Measurements from ENCODE around the gene KCNK7.
"Not testable (repeated sequence)": the region's sequence is repeated elsewhere in the genome, so short reads cannot be mapped to it uniquely, and the experiment has no call there.

KCNK7 gene

GRCh38 chr11:65565624-65566453 is 29.8 kb downstream of the KCNK7 start:
- TF ChIP-seq CTCF (IDR thresholded peaks at IDR 0.05; ENCODE audit: low read depth, low read length, missing control alignments), result no peak
- H3K4me3 ChIP-seq (ENCODE audit: low read depth, low read length), result no peak overlapping the region
- no peak for DNase-seq (ENCODE audit: low read depth)

- not testable (repeated sequence) for H3K4me3 ChIP-seq (ENCODE audit: low read depth, low read length); DNase-seq (ENCODE audit: low read depth)
These were observed 30.6 kb downstream of the KCNK7 start for GRCh38 chr11:65564879-65565559.

- no peak for DNase-seq (ENCODE audit: low read depth)
- no peak for TF ChIP-seq CTCF (IDR thresholded peaks at IDR 0.05; ENCODE audit: low read depth, low read length, missing control alignments)
- no peak overlapping the region for H3K4me3 ChIP-seq (ENCODE audit: low read depth, low read length)
These were observed 32.0 kb downstream of the KCNK7 start for GRCh38 chr11:65563601-65564000.

- TF ChIP-seq CTCF (IDR thresholded peaks at IDR 0.05; ENCODE audit: low read depth, low read length, missing control alignments), result no peak
- H3K4me3 ChIP-seq (ENCODE audit: low read depth, low read length), result no peak overlapping the region
- DNase-seq (ENCODE audit: low read depth), result no peak
These were observed 32.8 kb downstream of the KCNK7 start for GRCh38 chr11:65562788-65563187.

- TF ChIP-seq CTCF (IDR thresholded peaks at IDR 0.05; ENCODE audit: low read depth, low read length, missing control alignments), result no peak
- DNase-seq (ENCODE audit: low read depth), result no peak
These were observed 33.6 kb downstream of the KCNK7 start for GRCh38 chr11:65562020-65562419.

GRCh38 chr11:65560555-65561418 is 34.8 kb downstream of the KCNK7 start:
- no peak for DNase-seq (ENCODE audit: low read depth)
- H3K4me3 ChIP-seq (ENCODE audit: low read depth, low read length), result no peak overlapping the region

More at GRCh38 chr11:65562020-65562419, 33.6 kb downstream of the KCNK7 start:
- no peak overlapping the region for H3K4me3 ChIP-seq (ENCODE audit: low read depth, low read length)

More at GRCh38 chr11:65560555-65561418, 34.8 kb downstream of the KCNK7 start:
- TF ChIP-seq CTCF (IDR thresholded peaks at IDR 0.05; ENCODE audit: low read depth, low read length, missing control alignments), result no peak
